HepG2 (cell line): ENCODE data around the gene RARA. TPM values are rescaled to one million over a fixed set of nuclear protein-coding genes. Genes with fewer than 3 reads are reported as not detected.

Experiments
- AHDC1 ChIP-seq: sonication (generic); formaldehyde crosslinking; IDR thresholded peaks from 2 replicates; pipeline ENCODE4 v1.5.1; 2020; ENCODE audit warnings: mild to moderate bottlenecking, missing genetic modification reagents, borderline replicate concordance
- DMAP1 ChIP-seq: IDR thresholded peaks from 2 replicates; pipeline ENCODE4 v1.6.1; 2016
- HMG20A ChIP-seq: IDR thresholded peaks from 2 replicates; pipeline ENCODE4 v1.6.1; 2016; ENCODE audit warnings: borderline replicate concordance
- KIAA2018 ChIP-seq: sonication (generic); formaldehyde crosslinking; IDR thresholded peaks from 2 replicates; pipeline ENCODE4 v1.5.0; 2020; ENCODE audit warnings: mild to moderate bottlenecking, missing genetic modification reagents, borderline replicate concordance
- SETDB1 ChIP-seq: sonication (generic); formaldehyde crosslinking; IDR thresholded peaks from 2 replicates; pipeline ENCODE4 v1.5.1; 2020; ENCODE audit warnings: missing genetic modification reagents, mild to moderate bottlenecking, borderline replicate concordance
- TEF ChIP-seq: sonication (generic); formaldehyde crosslinking; IDR thresholded peaks from 2 replicates; pipeline ENCODE4 v1.5.0; 2020; ENCODE audit warnings: missing genetic modification reagents
- ZNF281 ChIP-seq: sonication (generic); formaldehyde crosslinking; IDR thresholded peaks from 2 replicates; pipeline ENCODE4 v1.4.0; 2020; ENCODE audit warnings: missing genetic modification reagents, borderline replicate concordance
- ZNF577 ChIP-seq: sonication (generic); formaldehyde crosslinking; IDR thresholded peaks from 2 replicates; pipeline ENCODE4 v1.4.0; 2020; ENCODE audit warnings: mild to moderate bottlenecking, low read depth, missing genetic modification reagents, borderline replicate concordance
- ZNF672 ChIP-seq: sonication (generic); formaldehyde crosslinking; IDR thresholded peaks from 2 replicates; pipeline ENCODE4 v1.8.1; 2022; ENCODE audit warnings: missing genetic modification reagents
- ZSCAN31 ChIP-seq: sonication (generic); formaldehyde crosslinking; IDR thresholded peaks from 2 replicates; pipeline ENCODE4 v1.5.0; 2020; ENCODE audit warnings: low read depth, mild to moderate bottlenecking, missing genetic modification reagents
- polyA plus RNA-seq, 8 experiments: library from polyadenylated mRNA; depleted of rRNA in 3 of 8; stranded (reverse) in 7 of 8; unstranded in 1 of 8; fragments of >200 nt; fragmentation: Illumina TruSeq in 4 of 8; extraction: Trizol in 4 of 8; gene quantifications; 2 replicates each; pipeline versions ENCODE4 v1.2.1 to v1.2.3, GENCODE V29; 2011 to 2016; ENCODE audit warnings: low read depth in 4 of 8, missing spikeins in 1 of 8, mixed read lengths in 1 of 8; ENCODE audit not compliant: insufficient read depth in 1 of 8
- total RNA-seq, 5 experiments: library from RNA; depleted of rRNA; stranded (reverse); fragments of >200 nt; fragmentation: Illumina TruSeq; extraction: Trizol; gene quantifications; 2 replicates each; pipeline ENCODE4 v1.2.3, GENCODE V29; 2016; ENCODE audit warnings: low read depth in 1 of 5

Gene RARA
- total and polyA plus RNA-seq, 2 of the 13 experiments (the other 11 are each of a cell fraction or from before 2014, with no cell fraction given), result 6.4 to 8.6 TPM

GRCh38 chr17:40352779-40353394 is 43.9 kb downstream of the RARA start (continued):
- TF ChIP-seq TEF (CRISPR knock-in tag) (no peak), SETDB1 (CRISPR knock-in tag) (no peak), ZSCAN31 (peak; percentile 35; the same call in 1 of the 2 replicates), ZNF577 (CRISPR knock-in tag) (no peak), ZNF672 (CRISPR knock-in tag) (no peak), KIAA2018 (CRISPR knock-in tag) (no peak), ZNF281 (CRISPR knock-in tag) (peak; percentile 99), AHDC1 (CRISPR knock-in tag) (no peak), DMAP1 (CRISPR knock-in tag) (peak; percentile 63; the same call in 1 of the 2 replicates), HMG20A (CRISPR knock-in tag) (peak; percentile 94)
